ENCODE measurements around the gene P2RX6. TPM values are rescaled to one million over a fixed set of nuclear protein-coding genes. Genes with fewer than 3 reads are reported as not detected.
"Not testable (repeated sequence)": the region's sequence is repeated elsewhere in the genome, so short reads cannot be mapped to it uniquely, and the experiment has no call there.

Gene P2RX6
- total RNA-seq, 1 donor = 3.5 TPM

DNA sequence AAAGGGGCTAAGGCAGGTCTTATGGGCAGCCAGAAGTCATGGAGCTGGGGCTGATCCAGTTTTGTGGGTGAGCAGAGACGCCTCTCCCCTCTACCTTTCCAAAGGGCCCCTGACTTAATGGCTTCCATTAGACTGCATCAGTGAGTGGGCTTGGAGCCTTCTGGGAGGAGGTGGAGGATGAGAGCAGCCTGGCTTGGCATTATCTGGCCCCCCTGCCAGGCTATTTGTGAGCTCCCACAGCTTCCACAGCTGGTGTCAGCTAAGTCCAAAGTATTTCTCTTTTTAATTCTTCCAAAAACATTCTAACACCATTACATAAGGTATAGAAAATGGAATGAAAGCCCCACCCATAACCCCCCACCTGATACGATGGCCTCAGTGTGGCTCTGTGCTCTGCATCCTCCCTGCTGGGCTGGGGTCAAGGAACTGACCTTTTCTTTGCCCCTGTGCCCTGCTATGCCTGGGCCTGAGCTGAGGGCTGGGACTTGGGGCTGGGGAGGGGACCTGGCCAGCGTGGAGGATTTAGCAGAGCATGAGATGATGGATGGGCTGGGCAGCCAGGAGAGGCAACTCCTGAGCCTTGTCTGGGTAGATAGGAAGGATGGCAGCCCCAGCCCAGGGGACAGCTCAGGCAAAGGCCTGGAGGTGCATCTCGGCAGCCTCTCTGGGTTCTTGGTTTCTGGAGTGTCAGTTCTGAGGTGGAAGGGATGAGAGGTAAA, 43.9 kb upstream of the P2RX6 start:
- DNase-seq (ENCODE audit: low read depth) = no peak
- TF ChIP-seq, protein P1, sequence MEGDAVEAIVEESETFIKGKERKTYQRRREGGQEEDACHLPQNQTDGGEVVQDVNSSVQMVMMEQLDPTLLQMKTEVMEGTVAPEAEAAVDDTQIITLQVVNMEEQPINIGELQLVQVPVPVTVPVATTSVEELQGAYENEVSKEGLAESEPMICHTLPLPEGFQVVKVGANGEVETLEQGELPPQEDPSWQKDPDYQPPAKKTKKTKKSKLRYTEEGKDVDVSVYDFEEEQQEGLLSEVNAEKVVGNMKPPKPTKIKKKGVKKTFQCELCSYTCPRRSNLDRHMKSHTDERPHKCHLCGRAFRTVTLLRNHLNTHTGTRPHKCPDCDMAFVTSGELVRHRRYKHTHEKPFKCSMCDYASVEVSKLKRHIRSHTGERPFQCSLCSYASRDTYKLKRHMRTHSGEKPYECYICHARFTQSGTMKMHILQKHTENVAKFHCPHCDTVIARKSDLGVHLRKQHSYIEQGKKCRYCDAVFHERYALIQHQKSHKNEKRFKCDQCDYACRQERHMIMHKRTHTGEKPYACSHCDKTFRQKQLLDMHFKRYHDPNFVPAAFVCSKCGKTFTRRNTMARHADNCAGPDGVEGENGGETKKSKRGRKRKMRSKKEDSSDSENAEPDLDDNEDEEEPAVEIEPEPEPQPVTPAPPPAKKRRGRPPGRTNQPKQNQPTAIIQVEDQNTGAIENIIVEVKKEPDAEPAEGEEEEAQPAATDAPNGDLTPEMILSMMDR (IDR thresholded peaks at IDR 0.05; ENCODE audit: insufficient read depth, low read depth, low read length) = no peak
- no peak overlapping the region for H3K4me3 ChIP-seq (ENCODE audit: low read depth, low read length)

DNA sequence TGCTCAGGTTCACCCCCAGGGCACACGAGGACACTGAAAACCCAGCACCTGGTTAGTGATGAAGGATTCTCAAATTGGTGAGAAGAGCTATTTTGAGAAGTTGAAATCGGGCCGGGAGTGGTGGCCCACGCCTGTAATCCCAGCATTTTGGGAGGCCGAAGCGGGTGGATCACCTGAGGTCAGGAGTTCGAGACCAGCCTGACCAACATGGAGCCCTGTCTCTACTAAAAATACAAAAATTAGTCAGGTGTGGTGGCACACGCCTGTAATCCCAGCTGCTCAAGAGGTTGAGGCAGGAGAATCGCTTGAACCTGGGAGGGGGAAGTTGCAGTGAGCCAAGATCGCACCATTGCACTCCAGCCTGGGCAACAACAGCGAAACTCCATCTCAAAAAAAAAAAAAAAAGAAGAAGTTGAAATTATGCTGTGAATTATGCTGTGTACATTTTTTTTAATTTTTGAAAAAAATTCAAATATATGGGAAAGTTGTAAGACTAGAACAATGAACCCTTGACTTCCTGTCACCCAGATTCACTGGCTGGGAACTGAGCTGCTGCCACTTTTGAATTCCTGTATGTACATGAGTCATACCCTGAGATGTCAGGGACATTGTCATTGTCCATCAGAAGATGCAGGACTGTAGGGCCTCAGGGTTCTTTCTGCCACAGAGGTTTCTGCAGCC, 42.8 kb upstream of the P2RX6 start:
- not testable (repeated sequence) for H3K4me3 ChIP-seq (ENCODE audit: low read depth, low read length); DNase-seq (ENCODE audit: low read depth)

DNA sequence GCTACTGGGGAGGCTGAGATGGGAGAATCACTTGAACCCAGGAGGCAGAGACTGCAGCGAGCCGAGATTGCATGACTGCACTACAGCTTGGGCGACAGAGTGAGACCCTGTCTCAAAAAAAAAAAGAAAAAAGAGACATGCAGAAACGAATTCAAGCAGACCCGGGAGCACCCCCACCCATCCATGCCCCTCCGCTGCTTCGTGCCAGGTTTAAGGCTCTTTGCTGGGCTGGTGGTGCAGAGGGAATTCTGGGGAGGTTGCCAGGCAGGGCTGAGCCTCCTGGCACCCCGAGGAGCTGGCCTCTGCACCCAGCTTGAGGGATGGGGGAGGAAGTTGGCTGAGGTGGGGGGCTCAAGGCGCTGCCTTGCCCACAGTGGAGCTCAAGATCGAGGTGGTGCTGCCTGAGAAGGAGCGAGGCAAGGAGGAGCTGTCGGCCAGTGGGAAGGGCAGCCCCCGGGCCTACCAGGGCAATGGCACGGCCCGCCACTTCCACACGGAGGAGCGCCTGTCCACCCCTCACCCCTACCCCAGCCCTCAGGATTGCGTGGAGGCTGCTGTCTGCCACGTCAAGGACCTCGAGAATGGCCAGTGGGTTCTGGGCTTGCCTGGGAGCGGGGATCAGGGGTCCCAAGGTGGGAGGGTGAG, 41.9 kb upstream of the P2RX6 start:
- DNase-seq (ENCODE audit: low read depth) = no peak
- TF ChIP-seq, protein P1 (IDR thresholded peaks at IDR 0.05; ENCODE audit: insufficient read depth, low read depth, low read length) = no peak
- no peak overlapping the region for H3K4me3 ChIP-seq (ENCODE audit: low read depth, low read length)

DNA sequence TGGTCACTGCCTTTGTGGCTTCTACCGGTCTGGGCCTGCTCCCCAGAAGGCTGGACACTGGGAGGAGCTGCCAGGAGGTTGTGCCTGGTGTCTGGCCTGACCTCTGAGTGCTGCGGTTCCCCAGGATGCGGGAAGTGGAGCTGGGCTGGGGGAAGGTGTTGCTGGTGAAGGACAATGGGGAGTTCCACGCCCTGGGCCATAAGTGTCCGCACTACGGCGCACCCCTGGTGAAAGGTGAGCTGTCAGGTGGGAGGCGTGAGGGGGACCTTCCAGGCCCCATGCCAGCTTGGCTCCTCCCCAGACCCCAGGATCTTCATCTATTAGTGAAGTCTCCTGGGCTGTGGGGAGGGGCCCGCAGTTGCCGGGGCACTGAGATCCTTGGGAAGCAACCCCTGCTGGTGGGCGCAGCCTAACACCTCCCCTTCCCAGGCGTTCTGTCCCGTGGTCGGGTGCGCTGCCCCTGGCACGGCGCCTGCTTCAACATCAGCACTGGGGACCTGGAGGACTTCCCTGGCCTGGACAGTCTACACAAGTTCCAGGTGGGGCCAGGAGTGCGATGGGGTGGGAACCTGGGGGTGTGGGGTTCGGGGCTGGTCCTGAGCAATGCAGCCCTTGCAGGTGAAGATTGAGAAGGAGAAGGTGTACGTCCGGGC, 41.2 kb upstream of the P2RX6 start:
- no peak for DNase-seq (ENCODE audit: low read depth)
- H3K4me3 ChIP-seq (ENCODE audit: low read depth, low read length) = no peak overlapping the region
- TF ChIP-seq, protein P1 (IDR thresholded peaks at IDR 0.05; ENCODE audit: insufficient read depth, low read depth, low read length) = no peak

DNA sequence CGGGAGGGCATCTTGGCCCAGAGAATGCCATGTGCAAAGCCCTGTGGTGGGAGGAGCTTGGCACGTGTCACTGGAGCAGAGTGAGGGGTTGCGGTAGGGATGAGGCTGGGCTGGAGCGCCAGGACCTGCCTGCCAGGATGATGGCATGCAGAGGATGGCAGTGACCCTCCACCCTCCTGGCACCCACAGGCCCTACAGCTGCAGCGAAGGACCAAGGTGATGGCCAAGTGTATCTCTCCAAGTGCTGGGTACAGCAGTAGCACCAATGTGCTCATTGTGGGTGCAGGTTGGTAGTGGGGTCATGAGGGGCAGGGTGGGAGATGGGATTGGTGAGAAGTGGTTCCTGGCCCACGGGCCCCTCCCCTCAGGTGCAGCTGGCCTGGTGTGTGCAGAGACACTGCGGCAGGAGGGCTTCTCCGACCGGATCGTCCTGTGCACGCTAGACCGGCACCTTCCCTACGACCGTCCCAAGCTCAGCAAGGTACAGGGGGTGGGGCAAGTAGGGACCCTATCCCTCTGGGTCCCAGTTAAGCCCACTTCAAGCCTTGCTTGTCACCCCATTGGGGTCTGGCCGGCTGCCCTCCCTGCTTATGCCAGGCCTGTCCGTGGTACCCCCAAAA, 40.5 kb upstream of the P2RX6 start:
- DNase-seq (ENCODE audit: low read depth) = no peak
- H3K4me3 ChIP-seq (ENCODE audit: low read depth, low read length) = no peak overlapping the region
- TF ChIP-seq, protein P1 (IDR thresholded peaks at IDR 0.05; ENCODE audit: insufficient read depth, low read depth, low read length) = no peak

DNA sequence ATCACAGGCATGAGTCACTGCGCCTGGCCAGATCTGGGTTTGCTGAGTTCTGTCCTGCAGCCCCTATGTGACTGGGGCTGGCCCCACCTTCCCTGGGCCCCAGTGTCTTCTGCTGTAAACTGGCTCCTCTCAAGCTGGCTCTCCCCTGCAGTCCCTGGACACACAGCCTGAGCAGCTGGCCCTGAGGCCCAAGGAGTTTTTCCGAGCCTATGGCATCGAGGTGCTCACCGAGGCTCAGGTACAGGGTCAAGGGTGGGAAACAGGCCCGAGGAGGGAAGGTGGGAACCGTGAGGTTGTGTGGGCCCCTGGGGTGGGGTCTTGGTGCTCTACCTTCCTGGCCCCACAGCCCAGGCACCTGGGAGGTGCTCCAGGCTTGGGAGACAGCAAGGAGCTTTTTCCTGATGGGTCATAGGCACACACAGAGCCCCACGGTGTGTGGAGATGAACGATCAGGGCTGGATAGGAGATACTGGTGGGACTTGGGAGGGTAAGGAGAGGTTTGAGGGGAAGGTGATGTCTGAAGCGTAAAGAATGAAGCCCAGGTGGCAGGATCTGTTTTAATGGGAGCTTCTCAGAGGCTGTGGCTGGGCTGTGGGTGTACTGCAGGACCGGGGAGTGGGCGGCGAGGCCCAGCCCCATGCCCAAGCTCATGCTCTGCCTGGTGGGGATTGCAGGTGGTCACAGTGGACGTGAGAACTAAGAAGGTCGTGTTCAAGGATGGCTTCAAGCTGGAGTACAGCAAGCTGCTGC, 39.2 kb upstream of the P2RX6 start:
- no peak for DNase-seq (ENCODE audit: low read depth)
- no peak overlapping the region for H3K4me3 ChIP-seq (ENCODE audit: low read depth, low read length)
- TF ChIP-seq, protein P1 (IDR thresholded peaks at IDR 0.05; ENCODE audit: insufficient read depth, low read depth, low read length) = no peak

Measured in fibroblast of villous mesenchyme (primary cell).